Fibroblast of lung (primary cell): ENCODE measurements around the gene NUDT3.

Source experiments
- CTCF ChIP-seq, 2 donors: IDR thresholded peaks in 1 of 2; conservative IDR thresholded peaks in 1 of 2; 1 replicate in 1 of 2; 2 replicates in 1 of 2; pipeline ENCODE4 v1.5.1; 2011 to 2012; ENCODE audit warnings: low read length in 2 of 2, control low read depth in 1 of 2, inconsistent platforms in 1 of 2, low read depth in 1 of 2, mild to moderate bottlenecking in 1 of 2
- EZH2 ChIP-seq: IDR thresholded peaks from 2 replicates; pipeline ENCODE4 v1.5.1; 2012; ENCODE audit warnings: low read length, control low read depth, mild to moderate bottlenecking; ENCODE audit errors: missing control alignments

- TF ChIP-seq CTCF (conservative IDR thresholded peaks at IDR 0.05 in 1 of 2, IDR thresholded peaks at IDR 0.05 in 1 of 2; ENCODE audit: low read depth in 1 of 2, low read length in 2 of 2) (no peak), EZH2 (no peak)
Observed at GRCh38 chr6:34390531-34391472, 1.7 kb downstream of the NUDT3 start.
